ENCODE results near the gene PCAT7.

The PCAT7 gene

DNA sequence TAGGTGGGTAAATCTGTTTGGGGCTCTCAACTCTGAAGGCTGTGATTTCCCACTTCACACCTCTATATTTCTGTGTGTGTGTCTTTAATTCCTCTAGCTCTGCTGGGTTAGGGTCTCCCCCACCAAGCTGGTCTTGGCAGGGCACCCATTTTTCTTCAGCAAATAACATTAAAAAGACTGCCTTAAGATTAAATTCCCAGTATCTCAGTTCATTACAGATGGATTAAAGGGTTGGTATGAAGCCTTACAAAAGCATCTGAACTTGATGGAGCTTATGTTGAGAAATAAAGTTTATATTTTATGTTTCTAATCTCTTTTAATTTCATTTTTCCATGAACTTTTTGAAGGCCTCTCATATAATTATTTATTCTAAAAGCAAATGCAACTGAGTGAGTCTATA is 11.7 kb downstream of the PCAT7 start (continued):
- TF ChIP-seq ZBTB10 (tag by site-specific recombination; IDR thresholded peaks at IDR 0.05) (no peak), ZNF239 (tag by site-specific recombination; IDR thresholded peaks at IDR 0.05) (no peak), ZNF792 (tag by site-specific recombination; IDR thresholded peaks at IDR 0.05) (no peak), ZNF23 (tag by site-specific recombination; IDR thresholded peaks at IDR 0.05; ENCODE audit: borderline replicate concordance) (no peak)
- TF ChIP-seq, protein P1, sequence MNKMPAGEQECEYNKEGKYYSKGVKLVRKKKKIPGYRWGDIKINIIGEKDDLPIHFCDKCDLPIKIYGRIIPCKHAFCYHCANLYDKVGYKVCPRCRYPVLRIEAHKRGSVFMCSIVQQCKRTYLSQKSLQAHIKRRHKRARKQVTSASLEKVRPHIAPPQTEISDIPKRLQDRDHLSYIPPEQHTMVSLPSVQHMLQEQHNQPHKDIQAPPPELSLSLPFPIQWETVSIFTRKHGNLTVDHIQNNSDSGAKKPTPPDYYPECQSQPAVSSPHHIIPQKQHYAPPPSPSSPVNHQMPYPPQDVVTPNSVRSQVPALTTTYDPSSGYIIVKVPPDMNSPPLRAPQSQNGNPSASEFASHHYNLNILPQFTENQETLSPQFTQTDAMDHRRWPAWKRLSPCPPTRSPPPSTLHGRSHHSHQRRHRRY (tag by site-specific recombination; IDR thresholded peaks at IDR 0.05), result no peak

- no peak for TF ChIP-seq ZNF202 (tag by site-specific recombination; IDR thresholded peaks at IDR 0.05; ENCODE audit: borderline replicate concordance)
- TF ChIP-seq ZNF426 (tag by site-specific recombination; IDR thresholded peaks at IDR 0.05), result no peak
- TF ChIP-seq ZNF274 (IDR thresholded peaks at IDR 0.05; ENCODE audit: low read length), result no peak
- TF ChIP-seq ZNF274 (tag by site-specific recombination; IDR thresholded peaks at IDR 0.05; ENCODE audit: borderline replicate concordance), result no peak
- TF ChIP-seq ZNF677 (tag by site-specific recombination; IDR thresholded peaks at IDR 0.05), result no peak
- TF ChIP-seq, protein P2, sequence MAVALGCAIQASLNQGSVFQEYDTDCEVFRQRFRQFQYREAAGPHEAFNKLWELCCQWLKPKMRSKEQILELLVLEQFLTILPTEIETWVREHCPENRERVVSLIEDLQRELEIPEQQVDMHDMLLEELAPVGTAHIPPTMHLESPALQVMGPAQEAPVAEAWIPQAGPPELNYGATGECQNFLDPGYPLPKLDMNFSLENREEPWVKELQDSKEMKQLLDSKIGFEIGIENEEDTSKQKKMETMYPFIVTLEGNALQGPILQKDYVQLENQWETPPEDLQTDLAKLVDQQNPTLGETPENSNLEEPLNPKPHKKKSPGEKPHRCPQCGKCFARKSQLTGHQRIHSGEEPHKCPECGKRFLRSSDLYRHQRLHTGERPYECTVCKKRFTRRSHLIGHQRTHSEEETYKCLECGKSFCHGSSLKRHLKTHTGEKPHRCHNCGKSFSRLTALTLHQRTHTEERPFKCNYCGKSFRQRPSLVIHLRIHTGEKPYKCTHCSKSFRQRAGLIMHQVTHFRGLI (tag by site-specific recombination; IDR thresholded peaks at IDR 0.05), result no peak
- TF ChIP-seq ZNF558 (tag by site-specific recombination; IDR thresholded peaks at IDR 0.05), result no peak
- no peak for TF ChIP-seq FEZF1 (tag by site-specific recombination; IDR thresholded peaks at IDR 0.05)
- TF ChIP-seq, protein P3, sequence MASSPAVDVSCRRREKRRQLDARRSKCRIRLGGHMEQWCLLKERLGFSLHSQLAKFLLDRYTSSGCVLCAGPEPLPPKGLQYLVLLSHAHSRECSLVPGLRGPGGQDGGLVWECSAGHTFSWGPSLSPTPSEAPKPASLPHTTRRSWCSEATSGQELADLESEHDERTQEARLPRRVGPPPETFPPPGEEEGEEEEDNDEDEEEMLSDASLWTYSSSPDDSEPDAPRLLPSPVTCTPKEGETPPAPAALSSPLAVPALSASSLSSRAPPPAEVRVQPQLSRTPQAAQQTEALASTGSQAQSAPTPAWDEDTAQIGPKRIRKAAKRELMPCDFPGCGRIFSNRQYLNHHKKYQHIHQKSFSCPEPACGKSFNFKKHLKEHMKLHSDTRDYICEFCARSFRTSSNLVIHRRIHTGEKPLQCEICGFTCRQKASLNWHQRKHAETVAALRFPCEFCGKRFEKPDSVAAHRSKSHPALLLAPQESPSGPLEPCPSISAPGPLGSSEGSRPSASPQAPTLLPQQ (tag by site-specific recombination; IDR thresholded peaks at IDR 0.05), result no peak
- no peak for TF ChIP-seq ZSCAN30 (tag by site-specific recombination; IDR thresholded peaks at IDR 0.05)
- no peak for TF ChIP-seq ZNF416 (tag by site-specific recombination; IDR thresholded peaks at IDR 0.05)
- no peak for TF ChIP-seq ZFP41 (tag by site-specific recombination; IDR thresholded peaks at IDR 0.05; ENCODE audit: borderline replicate concordance)
- TF ChIP-seq ZNF830 (tag by site-specific recombination; IDR thresholded peaks at IDR 0.05; ENCODE audit: low read depth), result no peak
- TF ChIP-seq ZSCAN23 (tag by site-specific recombination; IDR thresholded peaks at IDR 0.05), result no peak
- no peak for TF ChIP-seq ZNF211 (tag by site-specific recombination; IDR thresholded peaks at IDR 0.05; ENCODE audit: low read depth)
- TF ChIP-seq ZNF639 (tag by site-specific recombination; IDR thresholded peaks at IDR 0.05), result no peak
- no peak overlapping the region for H3K27ac ChIP-seq (ENCODE audit: extremely low read depth, low read depth, low read length)
- no peaks in the 10 kb centered on the region for H3K4me1 ChIP-seq (ENCODE audit: control insufficient read depth, insufficient read depth, low read length)
- H3K36me3 ChIP-seq (ENCODE audit: control insufficient read depth in 2 of 2, insufficient read depth in 1 of 2, low read length in 2 of 2), result no peaks in the 10 kb centered on the region
- no peaks in the 10 kb centered on the region for H3K9me3 ChIP-seq (ENCODE audit: control insufficient read depth, insufficient read depth, low read depth, low read length)
- ChIA-PET POLR2A (interaction anchor here (0.7 kb wide), 1 partner anchor 1479 kb away, joined by 3 read pairs; no protein-coding TSS in a partner anchor), CTCF (no interaction called here)
- H3K4me3 ChIP-seq (ENCODE audit: low read depth, low read length), result no peak overlapping the region
These were observed 12.4 kb downstream of the PCAT7 start for GRCh38 chr9:94567271-94567670.

Measured in HEK293 (cell line).